ENCODE measurements around the gene ALG12. TPM values are rescaled to one million over a fixed set of nuclear protein-coding genes. Genes with fewer than 3 reads are reported as not detected.

Gene ALG12
- total and polyA plus RNA-seq, 2 experiments from 2014 or later: 18.7 to 23.3 TPM

GRCh38 chr22:49909476-49910205 lies 8.6 kb downstream of the ALG12 start:
- no peaks in the 10 kb centered on the region for H4K20me1 ChIP-seq (replicated peaks; ENCODE audit: insufficient read depth)
- no peak overlapping the region for H3K4me3 ChIP-seq
- no peaks in the 10 kb centered on the region for H3K36me3 ChIP-seq (ENCODE audit: insufficient read depth)
- Mint-ChIP-seq H3K4me3 (no peak overlapping the region), H3K27me3 (ENCODE audit: insufficient read depth, low read depth, poor library complexity) (peaks cover 16% of the 10 kb centered on the region), H3K27ac (no peak overlapping the region), H3K9me3 (no peaks in the 10 kb centered on the region), H3K36me3 (ENCODE audit: low read depth) (peaks cover 17% of the 10 kb centered on the region; the same call in 2 of the 3 replicates), H3K4me1 (no peaks in the 10 kb centered on the region)
- no peak overlapping the region for H3K27ac ChIP-seq (ENCODE audit: low read depth)
- no peak overlapping the region for H2AFZ ChIP-seq
- DNase-seq (ENCODE audit: low spot score) (no peak), ATAC-seq (no peak)
- no peak for TF ChIP-seq POLR2AphosphoS5 (IDR thresholded peaks at IDR 0.05; ENCODE audit: low read depth)
- TF ChIP-seq ZNF331 (CRISPR knock-in tag; IDR thresholded peaks at IDR 0.05; ENCODE audit: low read depth): no peak
- no peak for TF ChIP-seq STAT1 (IDR thresholded peaks at IDR 0.05; ENCODE audit: unreplicated experiment)
- no peak for TF ChIP-seq ZNF114 (CRISPR knock-in tag; IDR thresholded peaks at IDR 0.05)
- no peak for TF ChIP-seq CTCF (conservative IDR thresholded peaks at IDR 0.05; ENCODE audit: low read depth in 2 of 2)
- TF ChIP-seq, protein P1, sequence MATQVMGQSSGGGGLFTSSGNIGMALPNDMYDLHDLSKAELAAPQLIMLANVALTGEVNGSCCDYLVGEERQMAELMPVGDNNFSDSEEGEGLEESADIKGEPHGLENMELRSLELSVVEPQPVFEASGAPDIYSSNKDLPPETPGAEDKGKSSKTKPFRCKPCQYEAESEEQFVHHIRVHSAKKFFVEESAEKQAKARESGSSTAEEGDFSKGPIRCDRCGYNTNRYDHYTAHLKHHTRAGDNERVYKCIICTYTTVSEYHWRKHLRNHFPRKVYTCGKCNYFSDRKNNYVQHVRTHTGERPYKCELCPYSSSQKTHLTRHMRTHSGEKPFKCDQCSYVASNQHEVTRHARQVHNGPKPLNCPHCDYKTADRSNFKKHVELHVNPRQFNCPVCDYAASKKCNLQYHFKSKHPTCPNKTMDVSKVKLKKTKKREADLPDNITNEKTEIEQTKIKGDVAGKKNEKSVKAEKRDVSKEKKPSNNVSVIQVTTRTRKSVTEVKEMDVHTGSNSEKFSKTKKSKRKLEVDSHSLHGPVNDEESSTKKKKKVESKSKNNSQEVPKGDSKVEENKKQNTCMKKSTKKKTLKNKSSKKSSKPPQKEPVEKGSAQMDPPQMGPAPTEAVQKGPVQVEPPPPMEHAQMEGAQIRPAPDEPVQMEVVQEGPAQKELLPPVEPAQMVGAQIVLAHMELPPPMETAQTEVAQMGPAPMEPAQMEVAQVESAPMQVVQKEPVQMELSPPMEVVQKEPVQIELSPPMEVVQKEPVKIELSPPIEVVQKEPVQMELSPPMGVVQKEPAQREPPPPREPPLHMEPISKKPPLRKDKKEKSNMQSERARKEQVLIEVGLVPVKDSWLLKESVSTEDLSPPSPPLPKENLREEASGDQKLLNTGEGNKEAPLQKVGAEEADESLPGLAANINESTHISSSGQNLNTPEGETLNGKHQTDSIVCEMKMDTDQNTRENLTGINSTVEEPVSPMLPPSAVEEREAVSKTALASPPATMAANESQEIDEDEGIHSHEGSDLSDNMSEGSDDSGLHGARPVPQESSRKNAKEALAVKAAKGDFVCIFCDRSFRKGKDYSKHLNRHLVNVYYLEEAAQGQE (IDR thresholded peaks at IDR 0.05; ENCODE audit: unreplicated experiment): no peak
- TF ChIP-seq NANOG (IDR thresholded peaks at IDR 0.05; ENCODE audit: borderline replicate concordance): no peak
- no peak for TF ChIP-seq JUNB (IDR thresholded peaks at IDR 0.05; ENCODE audit: unreplicated experiment)
- TF ChIP-seq EZH2phosphoT487 (IDR thresholded peaks at IDR 0.05; ENCODE audit: unreplicated experiment): no peak
- no peak for TF ChIP-seq ETS1 (IDR thresholded peaks at IDR 0.05)
- no peak for TF ChIP-seq EZH2 (IDR thresholded peaks at IDR 0.05; ENCODE audit: low read depth, unreplicated experiment)
- TF ChIP-seq, protein P2, sequence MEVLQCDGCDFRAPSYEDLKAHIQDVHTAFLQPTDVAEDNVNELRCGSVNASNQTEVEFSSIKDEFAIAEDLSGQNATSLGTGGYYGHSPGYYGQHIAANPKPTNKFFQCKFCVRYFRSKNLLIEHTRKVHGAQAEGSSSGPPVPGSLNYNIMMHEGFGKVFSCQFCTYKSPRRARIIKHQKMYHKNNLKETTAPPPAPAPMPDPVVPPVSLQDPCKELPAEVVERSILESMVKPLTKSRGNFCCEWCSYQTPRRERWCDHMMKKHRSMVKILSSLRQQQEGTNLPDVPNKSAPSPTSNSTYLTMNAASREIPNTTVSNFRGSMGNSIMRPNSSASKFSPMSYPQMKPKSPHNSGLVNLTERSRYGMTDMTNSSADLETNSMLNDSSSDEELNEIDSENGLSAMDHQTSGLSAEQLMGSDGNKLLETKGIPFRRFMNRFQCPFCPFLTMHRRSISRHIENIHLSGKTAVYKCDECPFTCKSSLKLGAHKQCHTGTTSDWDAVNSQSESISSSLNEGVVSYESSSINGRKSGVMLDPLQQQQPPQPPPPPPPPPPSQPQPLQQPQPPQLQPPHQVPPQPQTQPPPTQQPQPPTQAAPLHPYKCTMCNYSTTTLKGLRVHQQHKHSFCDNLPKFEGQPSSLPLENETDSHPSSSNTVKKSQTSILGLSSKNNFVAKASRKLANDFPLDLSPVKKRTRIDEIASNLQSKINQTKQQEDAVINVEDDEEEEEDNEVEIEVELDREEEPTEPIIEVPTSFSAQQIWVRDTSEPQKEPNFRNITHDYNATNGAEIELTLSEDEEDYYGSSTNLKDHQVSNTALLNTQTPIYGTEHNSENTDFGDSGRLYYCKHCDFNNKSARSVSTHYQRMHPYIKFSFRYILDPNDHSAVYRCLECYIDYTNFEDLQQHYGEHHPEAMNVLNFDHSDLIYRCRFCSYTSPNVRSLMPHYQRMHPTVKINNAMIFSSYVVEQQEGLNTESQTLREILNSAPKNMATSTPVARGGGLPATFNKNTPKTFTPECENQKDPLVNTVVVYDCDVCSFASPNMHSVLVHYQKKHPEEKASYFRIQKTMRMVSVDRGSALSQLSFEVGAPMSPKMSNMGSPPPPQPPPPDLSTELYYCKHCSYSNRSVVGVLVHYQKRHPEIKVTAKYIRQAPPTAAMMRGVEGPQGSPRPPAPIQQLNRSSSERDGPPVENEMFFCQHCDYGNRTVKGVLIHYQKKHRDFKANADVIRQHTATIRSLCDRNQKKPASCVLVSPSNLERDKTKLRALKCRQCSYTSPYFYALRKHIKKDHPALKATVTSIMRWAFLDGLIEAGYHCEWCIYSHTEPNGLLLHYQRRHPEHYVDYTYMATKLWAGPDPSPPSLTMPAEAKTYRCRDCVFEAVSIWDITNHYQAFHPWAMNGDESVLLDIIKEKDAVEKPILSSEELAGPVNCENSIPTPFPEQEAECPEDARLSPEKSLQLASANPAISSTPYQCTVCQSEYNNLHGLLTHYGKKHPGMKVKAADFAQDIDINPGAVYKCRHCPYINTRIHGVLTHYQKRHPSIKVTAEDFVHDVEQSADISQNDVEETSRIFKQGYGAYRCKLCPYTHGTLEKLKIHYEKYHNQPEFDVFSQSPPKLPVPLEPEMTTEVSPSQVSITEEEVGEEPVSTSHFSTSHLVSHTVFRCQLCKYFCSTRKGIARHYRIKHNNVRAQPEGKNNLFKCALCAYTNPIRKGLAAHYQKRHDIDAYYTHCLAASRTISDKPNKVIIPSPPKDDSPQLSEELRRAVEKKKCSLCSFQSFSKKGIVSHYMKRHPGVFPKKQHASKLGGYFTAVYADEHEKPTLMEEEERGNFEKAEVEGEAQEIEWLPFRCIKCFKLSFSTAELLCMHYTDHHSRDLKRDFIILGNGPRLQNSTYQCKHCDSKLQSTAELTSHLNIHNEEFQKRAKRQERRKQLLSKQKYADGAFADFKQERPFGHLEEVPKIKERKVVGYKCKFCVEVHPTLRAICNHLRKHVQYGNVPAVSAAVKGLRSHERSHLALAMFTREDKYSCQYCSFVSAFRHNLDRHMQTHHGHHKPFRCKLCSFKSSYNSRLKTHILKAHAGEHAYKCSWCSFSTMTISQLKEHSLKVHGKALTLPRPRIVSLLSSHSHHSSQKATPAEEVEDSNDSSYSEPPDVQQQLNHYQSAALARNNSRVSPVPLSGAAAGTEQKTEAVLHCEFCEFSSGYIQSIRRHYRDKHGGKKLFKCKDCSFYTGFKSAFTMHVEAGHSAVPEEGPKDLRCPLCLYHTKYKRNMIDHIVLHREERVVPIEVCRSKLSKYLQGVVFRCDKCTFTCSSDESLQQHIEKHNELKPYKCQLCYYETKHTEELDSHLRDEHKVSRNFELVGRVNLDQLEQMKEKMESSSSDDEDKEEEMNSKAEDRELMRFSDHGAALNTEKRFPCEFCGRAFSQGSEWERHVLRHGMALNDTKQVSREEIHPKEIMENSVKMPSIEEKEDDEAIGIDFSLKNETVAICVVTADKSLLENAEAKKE (CRISPR knock-in tag; IDR thresholded peaks at IDR 0.05): no peak
- no peak for TF ChIP-seq CREB1 (CRISPR knock-in tag; IDR thresholded peaks at IDR 0.05; ENCODE audit: low read depth)
- no peaks in the 10 kb centered on the region for H3K79me2 ChIP-seq (replicated peaks; ENCODE audit: insufficient read depth)
- H3K27me3 ChIP-seq (ENCODE audit: insufficient read depth): no peaks in the 10 kb centered on the region
- H3K9me2 ChIP-seq (ENCODE audit: insufficient read depth): no peaks in the 10 kb centered on the region
- H3F3A ChIP-seq (replicated peaks; ENCODE audit: low read depth): no peaks in the 10 kb centered on the region
- no peak overlapping the region for H3K4me2 ChIP-seq
- no peaks in the 10 kb centered on the region for H3K4me1 ChIP-seq (ENCODE audit: insufficient read depth)

All from GM23338 (cell line).